Measurements from ENCODE around the gene ADAMTS9. TPM values are rescaled to one million over a fixed set of nuclear protein-coding genes. Genes with fewer than 3 reads are reported as not detected.

The ADAMTS9 gene
- total RNA-seq, 1 experiment from 2014 or later: 0.46 TPM

GRCh38 chr3:64718976-64719375 is 31.2 kb upstream of the ADAMTS9 start:
- H3K27me3 Mint-ChIP-seq (ENCODE audit: low read depth): no peaks in the 10 kb centered on the region; the same call in 1 of the 2 replicates
- no peak overlapping the region for H3T11ph ChIP-seq (ENCODE audit: low read length)
- no peak overlapping the region for H3K27ac ChIP-seq (ENCODE audit: insufficient read length, low read depth, low read length)
- no peak overlapping the region for H3K18ac ChIP-seq (ENCODE audit: insufficient read length, low read depth, low read length)
- H3K9ac ChIP-seq (ENCODE audit: extremely low read depth, insufficient read length, low read length): no peak overlapping the region
- H3K56ac ChIP-seq (ENCODE audit: insufficient read length, low read depth, low read length): no peak overlapping the region
- H2AFZ ChIP-seq (ENCODE audit: low read length): no peak overlapping the region
- no peak overlapping the region for H3K14ac ChIP-seq (ENCODE audit: insufficient read depth, low read length)
- no peaks in the 10 kb centered on the region for H3K9me3 ChIP-seq (ENCODE audit: control insufficient read depth, low read depth, low read length)
- no peak overlapping the region for H3K23ac ChIP-seq (ENCODE audit: insufficient read length, low read depth, low read length)
- DNase-seq: no peak
- H3K27me3 ChIP-seq (ENCODE audit: insufficient read depth, low read length): no peaks in the 10 kb centered on the region
- no peak for TF ChIP-seq CTCF (conservative IDR thresholded peaks at IDR 0.05)
- H2BK5ac ChIP-seq (ENCODE audit: insufficient read length, low read length): no peak overlapping the region
- no peak overlapping the region for H4K91ac ChIP-seq (ENCODE audit: insufficient read length, low read depth, low read length)
- no peaks in the 10 kb centered on the region for H3K23me2 ChIP-seq (ENCODE audit: insufficient read length, low read depth, low read length, poor library complexity, severe bottlenecking)
- no peaks in the 10 kb centered on the region for H3K79me1 ChIP-seq (ENCODE audit: insufficient read depth, low read depth, low read length, poor library complexity, severe bottlenecking)
- no peaks in the 10 kb centered on the region for H3K4me1 ChIP-seq (ENCODE audit: insufficient read depth, low read length)
- H3K9me3 Mint-ChIP-seq: peaks cover 0 to 2% of the 10 kb centered on the region in 2 experiments; a peak in 1 of 5 replicates
- no peaks in the 10 kb centered on the region for H3K79me2 ChIP-seq (ENCODE audit: insufficient read depth, low read length)
- H4K8ac ChIP-seq (replicated peaks; ENCODE audit: insufficient read length, low read depth, low read length): no peak overlapping the region
- H2BK15ac ChIP-seq (ENCODE audit: low read depth, low read length): no peak overlapping the region
- H2BK120ac ChIP-seq (ENCODE audit: low read depth, low read length, poor library complexity, severe bottlenecking): no peak overlapping the region
- H3K27ac Mint-ChIP-seq: no peak overlapping the region
- H3K4me2 ChIP-seq (ENCODE audit: insufficient read depth, insufficient read length, low read length): no peak overlapping the region
- H4K20me1 ChIP-seq (ENCODE audit: control insufficient read depth, insufficient read depth, insufficient read length): no peaks in the 10 kb centered on the region
- H3K4me3 Mint-ChIP-seq: no peak overlapping the region
- H3K4ac ChIP-seq (ENCODE audit: low read depth, low read length): no peak overlapping the region
- H2BK20ac ChIP-seq (ENCODE audit: low read depth, low read length, poor library complexity, severe bottlenecking): no peak overlapping the region
- H2BK12ac ChIP-seq (ENCODE audit: insufficient read length, low read depth, low read length): no peak overlapping the region
- peaks cover 6 to 8% of the 10 kb centered on the region in 2 experiments for H3K4me1 Mint-ChIP-seq
- no peak overlapping the region for H4K5ac ChIP-seq (ENCODE audit: insufficient read length, low read depth, low read length)
- no CpG with 5 or more reads among the region's 4 CpGs for WGBS (ENCODE audit: extremely low coverage, insufficient read length, low lambda C conversion rate)
- no peak overlapping the region for H2AK5ac ChIP-seq (ENCODE audit: insufficient read length, low read length)
- H3K36me3 Mint-ChIP-seq (ENCODE audit: insufficient read depth in 1 of 3, low read depth in 3 of 3): no peaks in the 10 kb centered on the region
